DOHH2 (cell line): ENCODE measurements around the gene SMG5.

ENCODE experiments used
- CTCF ChIP-seq: fragments of 200-600 bp; sonication (generic); IDR thresholded peaks from one replicate; pipeline ENCODE4 v1.5.1; 2014; ENCODE audit warnings: antibody characterized with exemption, mild to moderate bottlenecking, low read depth, low read length; ENCODE audit not compliant: poor library complexity, severe bottlenecking
- EZH2phosphoT487 ChIP-seq: fragments of 200-600 bp; sonication (generic); IDR thresholded peaks from 2 replicates; pipeline ENCODE4 v1.6.1; 2017; ENCODE audit warnings: borderline replicate concordance, mild to moderate bottlenecking, antibody characterized with exemption, low read length, moderate library complexity, mixed read lengths

DNA sequence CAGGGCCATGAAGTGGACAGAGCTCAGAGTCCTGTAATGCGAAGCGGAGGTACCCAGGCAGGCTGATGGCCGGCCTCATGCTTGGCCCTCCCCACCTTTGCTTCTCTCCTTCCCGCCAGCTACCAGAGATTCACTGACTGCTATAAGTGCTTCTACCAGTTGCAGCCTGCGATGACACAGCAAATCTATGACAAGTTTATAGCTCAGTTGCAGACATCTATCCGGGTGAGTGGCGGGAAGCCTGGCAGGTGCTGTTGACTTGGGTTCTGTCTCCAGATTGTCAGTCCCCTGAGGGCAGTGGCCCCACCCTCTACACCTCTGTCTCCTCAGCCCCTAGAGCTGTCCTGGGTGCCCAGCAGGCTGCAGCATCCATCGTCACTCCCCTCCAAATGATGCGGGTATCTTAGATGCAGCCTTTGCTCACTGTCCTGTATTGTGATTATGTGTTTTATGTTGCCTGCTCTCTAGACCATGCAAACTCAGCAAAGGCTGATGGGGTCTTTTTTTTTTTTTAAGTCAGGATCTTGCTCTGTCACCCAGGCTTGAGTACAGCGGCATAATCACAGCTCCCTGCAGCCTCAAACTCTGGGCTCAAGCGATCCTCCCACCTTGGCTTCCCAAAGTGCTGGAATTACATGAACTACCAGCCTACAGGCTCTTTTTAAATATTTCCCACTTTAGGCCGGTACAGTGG lies 50.3 kb downstream of the SMG5 start:
- TF ChIP-seq EZH2phosphoT487 (no peak), CTCF (no peak)
